Muscle layer of colon (tissue), 2 donors: ENCODE data around the gene ALG6.

Source experiments
- H3K27ac ChIP-seq: one replicate; pipeline ENCODE4 v1.7.0; 2013; ENCODE audit warnings: low read depth, mild to moderate bottlenecking, low read length, moderate library complexity
- H3K27me3 ChIP-seq, 2 donors: one replicate each; pipeline ENCODE4 v1.7.0; 2013; ENCODE audit warnings: low read length in 2 of 2, mild to moderate bottlenecking in 2 of 2; ENCODE audit not compliant: insufficient read depth in 2 of 2, control insufficient read depth in 1 of 2
- H3K36me3 ChIP-seq: one replicate; pipeline ENCODE4 v1.7.0; 2013; ENCODE audit warnings: mild to moderate bottlenecking, low read length; ENCODE audit not compliant: insufficient read depth
- H3K4me1 ChIP-seq: one replicate; pipeline ENCODE4 v1.7.0; 2013; ENCODE audit warnings: mild to moderate bottlenecking, low read length; ENCODE audit not compliant: insufficient read depth
- H3K4me3 ChIP-seq, 2 donors: one replicate each; pipeline ENCODE4 v1.7.0; 2013; ENCODE audit warnings: low read length in 2 of 2, low read depth in 1 of 2, mild to moderate bottlenecking in 1 of 2, moderate library complexity in 1 of 2
- H3K9ac ChIP-seq: one replicate; pipeline ENCODE4 v1.7.0; 2013; ENCODE audit warnings: low read length
- H3K9me3 ChIP-seq: one replicate; pipeline ENCODE4 v1.7.0; 2013; ENCODE audit warnings: mild to moderate bottlenecking, low read length
- donor health status: abdominal sarcoma.
- donor health status: Adenocarcinoma of cecum.

Gene ALG6

GRCh38 chr1:63423649-63424048 is 56.2 kb downstream of the ALG6 start:
- H3K36me3 ChIP-seq: no peaks in the 10 kb centered on the region
- no peak overlapping the region for H3K4me3 ChIP-seq
- H3K4me1 ChIP-seq: no peaks in the 10 kb centered on the region
- H3K9me3 ChIP-seq: no peaks in the 10 kb centered on the region
- no peaks in the 10 kb centered on the region for H3K27me3 ChIP-seq
- no peak overlapping the region for H3K27ac ChIP-seq
- H3K9ac ChIP-seq: no peak overlapping the region

- no peaks in the 10 kb centered on the region for H3K4me1 ChIP-seq
- no peak overlapping the region for H3K4me3 ChIP-seq
- H3K9me3 ChIP-seq: no peaks in the 10 kb centered on the region
- H3K9ac ChIP-seq: no peak overlapping the region
- H3K27me3 ChIP-seq: no peaks in the 10 kb centered on the region
- peaks cover 5% of the 10 kb centered on the region for H3K36me3 ChIP-seq
- no peak overlapping the region for H3K27ac ChIP-seq
Observed at GRCh38 chr1:63428815-63429214, 61.4 kb downstream of the ALG6 start.

- no peaks in the 10 kb centered on the region for H3K4me1 ChIP-seq
- H3K36me3 ChIP-seq: peaks cover 5% of the 10 kb centered on the region
- H3K9me3 ChIP-seq: no peaks in the 10 kb centered on the region
- H3K27me3 ChIP-seq: no peaks in the 10 kb centered on the region
- H3K9ac ChIP-seq: no peak overlapping the region
- no peak overlapping the region for H3K27ac ChIP-seq
- H3K4me3 ChIP-seq: no peak overlapping the region
Observed at GRCh38 chr1:63429281-63429680, 61.9 kb downstream of the ALG6 start.

DNA sequence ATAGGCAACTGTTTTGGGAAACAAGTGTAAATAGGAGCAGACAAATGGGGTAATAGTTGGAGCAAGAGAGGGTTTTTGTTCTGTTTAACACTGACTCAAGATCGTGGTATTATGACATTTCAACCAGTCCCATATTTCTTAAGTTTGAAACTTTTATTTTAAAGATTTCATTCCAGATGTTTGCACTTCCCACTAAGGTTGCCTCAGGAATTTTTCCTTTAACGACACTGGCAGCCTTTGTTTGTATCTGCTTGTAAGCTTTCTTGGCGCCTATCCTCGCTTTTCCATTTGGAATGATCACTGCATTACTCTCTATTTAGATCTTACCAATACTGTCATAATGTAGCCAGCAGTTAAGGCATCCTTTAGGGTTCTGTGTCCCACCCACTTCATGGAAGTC is 67.7 kb downstream of the ALG6 start:
- Histone ChIP-seq H3K36me3 (peaks cover 4% of the 10 kb centered on the region), H3K4me3 (no peak overlapping the region), H3K27me3 (no peaks in the 10 kb centered on the region), H3K4me1 (no peaks in the 10 kb centered on the region), H3K27ac (no peak overlapping the region), H3K9ac (no peak overlapping the region), H3K9me3 (no peaks in the 10 kb centered on the region)

- Histone ChIP-seq H3K9me3 (no peaks in the 10 kb centered on the region), H3K27me3 (no peaks in the 10 kb centered on the region), H3K4me1 (no peaks in the 10 kb centered on the region), H3K4me3 (no peak overlapping the region), H3K36me3 (no peaks in the 10 kb centered on the region), H3K27ac (no peak overlapping the region), H3K9ac (no peak overlapping the region)
Observed at GRCh38 chr1:63442141-63442475, 74.7 kb downstream of the ALG6 start.

DNA sequence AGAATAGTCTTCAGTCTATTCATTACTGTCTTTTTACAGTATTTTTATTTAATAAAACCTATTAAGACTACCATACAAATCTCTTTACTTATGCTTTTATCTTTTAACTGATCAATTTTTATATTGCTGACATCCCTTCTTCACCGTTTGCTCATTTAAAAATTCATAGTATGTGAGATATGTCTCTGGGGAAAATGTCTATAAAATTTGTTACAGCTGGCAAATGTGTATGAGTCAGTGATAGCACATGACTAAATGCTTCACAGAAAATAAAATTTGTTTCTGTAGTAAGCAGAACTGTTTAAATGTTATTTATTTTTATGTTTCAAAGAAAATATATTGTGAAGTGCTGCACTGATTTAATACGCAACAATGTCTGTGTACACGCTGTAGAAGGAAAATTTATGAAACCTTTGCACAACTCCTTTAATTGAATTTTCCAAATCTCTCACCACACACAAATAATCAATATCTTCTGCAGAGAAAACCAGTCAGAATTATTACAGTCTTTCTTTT is 81.4 kb downstream of the ALG6 start:
- Histone ChIP-seq H3K27me3 (no peaks in the 10 kb centered on the region), H3K9me3 (no peaks in the 10 kb centered on the region), H3K4me3 (no peak overlapping the region), H3K36me3 (no peaks in the 10 kb centered on the region), H3K9ac (no peak overlapping the region), H3K27ac (no peak overlapping the region), H3K4me1 (no peaks in the 10 kb centered on the region)

- H3K36me3 ChIP-seq: no peaks in the 10 kb centered on the region
- no peak overlapping the region for H3K9ac ChIP-seq
- no peak overlapping the region for H3K4me3 ChIP-seq
- no peaks in the 10 kb centered on the region for H3K9me3 ChIP-seq
- no peaks in the 10 kb centered on the region for H3K27me3 ChIP-seq
- H3K27ac ChIP-seq: no peak overlapping the region
- H3K4me1 ChIP-seq: no peaks in the 10 kb centered on the region
Observed at GRCh38 chr1:63450416-63450815, 83.0 kb downstream of the ALG6 start.

GRCh38 chr1:63453232-63453631 is 85.8 kb downstream of the ALG6 start:
- H3K27me3 ChIP-seq: no peaks in the 10 kb centered on the region
- no peak overlapping the region for H3K27ac ChIP-seq
- H3K4me3 ChIP-seq: no peak overlapping the region
- no peaks in the 10 kb centered on the region for H3K9me3 ChIP-seq
- no peak overlapping the region for H3K9ac ChIP-seq
- no peaks in the 10 kb centered on the region for H3K36me3 ChIP-seq
- no peaks in the 10 kb centered on the region for H3K4me1 ChIP-seq

DNA sequence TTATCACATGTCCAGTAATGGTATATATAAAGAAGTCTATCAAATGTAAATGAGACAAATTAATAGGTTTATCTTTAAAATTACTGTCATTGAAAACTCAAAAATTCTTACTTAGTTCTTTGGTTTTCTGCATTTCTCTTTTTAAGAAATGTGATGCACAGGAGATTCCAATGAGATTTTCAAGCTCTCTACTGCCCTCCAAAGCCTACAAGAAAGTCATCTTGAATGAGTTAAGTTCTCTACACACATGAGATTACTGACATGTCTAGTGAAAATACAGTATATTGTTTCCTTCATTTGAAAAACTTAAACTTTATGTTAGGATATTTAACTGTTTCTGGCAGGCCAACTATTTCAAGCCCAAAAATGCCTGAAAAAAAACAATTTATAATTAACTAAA is 86.8 kb downstream of the ALG6 start:
- H3K27ac ChIP-seq: no peak overlapping the region
- H3K9ac ChIP-seq: no peak overlapping the region
- no peaks in the 10 kb centered on the region for H3K27me3 ChIP-seq
- H3K4me3 ChIP-seq: no peak overlapping the region
- H3K4me1 ChIP-seq: no peaks in the 10 kb centered on the region
- H3K9me3 ChIP-seq: no peaks in the 10 kb centered on the region
- H3K36me3 ChIP-seq: no peaks in the 10 kb centered on the region

GRCh38 chr1:63458750-63459149 is 91.3 kb downstream of the ALG6 start:
- Histone ChIP-seq H3K4me1 (no peaks in the 10 kb centered on the region), H3K27me3 (no peaks in the 10 kb centered on the region), H3K4me3 (no peak overlapping the region), H3K27ac (no peak overlapping the region), H3K9me3 (peaks cover 5% of the 10 kb centered on the region), H3K9ac (no peak overlapping the region), H3K36me3 (no peaks in the 10 kb centered on the region)

DNA sequence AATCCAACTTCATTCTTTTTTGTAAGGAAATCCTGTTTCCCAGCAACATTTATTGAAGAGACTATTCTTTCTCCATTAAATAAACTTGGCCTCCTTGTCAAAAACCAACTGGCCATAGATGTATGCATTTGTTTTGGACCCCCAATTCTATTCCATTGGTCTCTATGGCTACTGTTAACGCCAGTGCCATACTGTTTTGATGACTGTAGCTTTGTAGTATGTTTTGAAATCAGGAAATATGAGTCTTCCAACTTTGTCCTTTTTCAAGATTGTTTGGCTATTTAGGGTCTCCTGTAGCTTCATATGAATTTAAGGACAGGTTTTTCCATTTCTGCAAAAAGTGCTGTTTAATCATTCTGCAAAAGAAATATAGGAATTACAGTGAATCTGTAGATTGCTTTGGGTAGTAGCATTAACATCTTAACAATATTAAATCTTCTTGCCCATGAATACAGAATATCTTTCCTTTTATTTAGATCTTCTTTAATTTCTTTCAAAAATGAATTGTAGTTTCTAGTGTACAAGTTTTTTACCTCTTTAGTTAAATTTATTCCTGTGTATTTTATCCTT is 94.3 kb downstream of the ALG6 start:
- Histone ChIP-seq H3K27ac (no peak overlapping the region), H3K9ac (no peak overlapping the region), H3K36me3 (no peaks in the 10 kb centered on the region), H3K4me1 (no peaks in the 10 kb centered on the region), H3K4me3 (no peak overlapping the region), H3K27me3 (no peaks in the 10 kb centered on the region), H3K9me3 (peaks cover 5% of the 10 kb centered on the region)

DNA sequence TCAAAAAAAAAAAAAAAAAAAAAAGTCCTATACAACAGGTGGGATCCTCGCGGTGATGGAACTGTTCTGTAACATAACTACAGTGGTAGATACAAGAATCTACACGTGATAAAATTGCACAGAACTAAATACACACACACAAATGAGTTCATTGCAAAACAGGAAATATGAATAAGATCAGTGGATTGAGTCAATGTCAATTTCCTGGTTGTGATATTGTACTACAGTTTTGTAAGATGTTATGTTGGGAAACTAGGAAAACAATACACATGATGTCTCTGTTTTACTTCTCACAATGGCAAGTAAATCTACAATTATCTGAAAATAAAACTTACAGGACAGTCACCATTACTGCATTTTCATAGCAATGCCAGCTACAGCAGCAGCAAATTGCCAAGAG is 95.8 kb downstream of the ALG6 start:
- no peak overlapping the region for H3K9ac ChIP-seq
- peaks cover 5% of the 10 kb centered on the region for H3K9me3 ChIP-seq
- H3K27me3 ChIP-seq: no peaks in the 10 kb centered on the region
- H3K36me3 ChIP-seq: no peaks in the 10 kb centered on the region
- no peaks in the 10 kb centered on the region for H3K4me1 ChIP-seq
- no peak overlapping the region for H3K4me3 ChIP-seq
- H3K27ac ChIP-seq: no peak overlapping the region
